Measurements from ENCODE around the gene OBSCN.

OBSCN gene

DNA sequence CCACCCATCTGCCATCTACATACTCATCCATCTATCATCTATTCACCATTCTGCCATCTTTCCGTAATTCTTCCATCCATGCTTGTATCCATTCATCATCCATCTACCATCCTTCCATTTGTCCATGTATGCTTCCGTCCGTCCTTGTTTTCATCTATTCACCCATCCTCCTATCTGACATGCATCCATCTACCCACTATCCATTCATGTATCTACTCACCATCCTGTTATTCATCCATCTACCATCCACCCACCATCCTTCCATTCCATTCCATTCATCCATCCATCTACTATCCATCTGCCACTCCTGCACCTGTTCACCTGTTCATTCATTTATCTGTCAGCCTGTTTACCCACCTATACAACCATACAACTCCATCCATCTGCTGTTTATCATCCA, 112.5 kb downstream of the OBSCN start:
- DNase-seq (ENCODE audit: low spot score), result no peak

DNA sequence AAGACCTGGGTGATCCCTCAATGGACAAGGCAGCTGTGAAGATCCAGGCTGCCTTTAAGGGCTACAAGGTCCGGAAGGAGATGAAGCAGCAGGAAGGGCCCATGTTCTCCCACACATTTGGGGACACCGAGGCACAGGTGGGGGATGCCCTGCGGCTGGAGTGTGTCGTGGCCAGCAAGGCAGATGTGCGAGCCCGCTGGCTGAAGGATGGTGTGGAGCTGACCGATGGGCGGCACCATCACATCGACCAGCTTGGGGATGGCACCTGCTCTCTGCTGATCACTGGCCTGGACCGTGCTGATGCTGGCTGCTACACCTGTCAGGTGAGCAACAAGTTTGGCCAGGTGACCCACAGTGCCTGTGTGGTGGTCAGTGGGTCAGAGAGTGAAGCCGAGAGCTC, 113.6 kb downstream of the OBSCN start:
- DNase-seq (ENCODE audit: low spot score), result no peak

DNA sequence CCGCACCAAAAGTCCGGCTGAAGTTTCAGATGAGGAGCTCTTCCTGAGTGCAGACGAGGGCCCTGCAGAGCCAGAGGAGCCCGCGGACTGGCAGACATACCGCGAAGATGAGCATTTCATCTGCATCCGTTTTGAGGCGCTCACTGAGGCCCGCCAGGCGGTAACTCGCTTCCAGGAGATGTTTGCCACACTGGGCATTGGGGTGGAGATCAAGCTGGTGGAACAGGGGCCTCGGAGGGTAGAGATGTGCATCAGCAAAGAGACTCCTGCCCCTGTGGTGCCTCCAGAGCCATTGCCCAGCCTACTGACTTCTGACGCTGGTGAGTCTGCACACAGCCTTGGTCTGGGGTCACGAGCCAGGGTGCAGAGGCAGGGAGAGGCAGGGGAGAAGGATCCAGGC, 114.1 kb downstream of the OBSCN start:
- no peak for DNase-seq (ENCODE audit: low spot score)

DNA sequence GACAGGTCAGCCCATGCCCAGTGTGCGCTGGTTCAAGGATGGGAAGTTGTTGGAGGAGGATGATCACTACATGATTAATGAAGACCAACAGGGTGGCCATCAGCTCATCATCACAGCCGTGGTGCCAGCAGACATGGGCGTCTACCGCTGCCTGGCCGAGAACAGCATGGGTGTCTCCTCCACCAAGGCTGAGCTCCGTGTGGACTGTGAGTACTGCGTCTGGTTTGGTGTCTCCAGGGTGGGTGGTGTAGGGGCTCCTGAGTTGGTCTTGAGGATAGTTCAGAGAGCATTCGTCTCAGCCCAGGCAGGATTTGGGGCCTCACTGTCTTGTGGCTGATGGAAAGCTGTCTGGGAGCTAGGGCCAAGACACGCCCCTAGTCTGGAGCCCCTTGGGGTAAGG, 115.6 kb downstream of the OBSCN start:
- no peak for DNase-seq (ENCODE audit: low spot score)

DNA sequence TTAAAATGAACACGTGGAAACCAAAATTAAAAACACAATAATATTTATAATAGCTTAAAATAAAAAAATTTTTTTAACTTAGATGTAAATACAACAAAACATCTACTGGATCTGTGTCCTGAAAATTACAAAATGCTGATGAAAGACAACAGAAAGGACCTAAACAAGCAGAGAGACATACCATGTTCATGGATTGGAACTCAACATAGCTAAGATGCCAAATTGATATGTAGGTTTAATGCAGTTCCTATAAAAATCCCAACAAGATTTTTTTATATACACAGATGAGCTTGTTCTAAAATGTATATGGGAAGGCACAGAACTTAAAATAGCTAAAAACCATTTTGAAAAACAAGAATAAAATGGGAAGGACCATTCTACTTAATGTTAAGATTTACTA, 117.4 kb downstream of the OBSCN start:
- DNase-seq (ENCODE audit: low spot score), result no peak

DNA sequence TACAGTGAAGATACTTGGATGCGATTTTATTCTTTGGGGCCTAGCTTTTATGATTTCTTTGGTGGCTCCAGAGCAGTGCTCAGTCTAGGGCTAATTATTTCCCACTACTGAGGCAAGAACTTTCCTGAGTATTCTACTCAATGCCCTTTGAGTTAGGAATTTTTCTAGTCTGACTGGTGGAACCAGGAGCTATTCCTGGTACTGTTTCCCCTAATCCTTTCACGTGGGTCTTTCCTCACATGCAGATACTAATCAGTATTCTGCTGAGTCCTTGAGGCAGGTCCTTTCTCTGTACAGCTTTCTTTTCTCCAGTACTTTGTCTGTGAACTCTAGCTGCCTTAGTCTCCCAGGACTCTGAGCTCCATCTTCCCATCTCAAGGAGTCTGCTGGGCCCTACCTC, 122.0 kb downstream of the OBSCN start:
- DNase-seq (ENCODE audit: low spot score), result no peak

DNA sequence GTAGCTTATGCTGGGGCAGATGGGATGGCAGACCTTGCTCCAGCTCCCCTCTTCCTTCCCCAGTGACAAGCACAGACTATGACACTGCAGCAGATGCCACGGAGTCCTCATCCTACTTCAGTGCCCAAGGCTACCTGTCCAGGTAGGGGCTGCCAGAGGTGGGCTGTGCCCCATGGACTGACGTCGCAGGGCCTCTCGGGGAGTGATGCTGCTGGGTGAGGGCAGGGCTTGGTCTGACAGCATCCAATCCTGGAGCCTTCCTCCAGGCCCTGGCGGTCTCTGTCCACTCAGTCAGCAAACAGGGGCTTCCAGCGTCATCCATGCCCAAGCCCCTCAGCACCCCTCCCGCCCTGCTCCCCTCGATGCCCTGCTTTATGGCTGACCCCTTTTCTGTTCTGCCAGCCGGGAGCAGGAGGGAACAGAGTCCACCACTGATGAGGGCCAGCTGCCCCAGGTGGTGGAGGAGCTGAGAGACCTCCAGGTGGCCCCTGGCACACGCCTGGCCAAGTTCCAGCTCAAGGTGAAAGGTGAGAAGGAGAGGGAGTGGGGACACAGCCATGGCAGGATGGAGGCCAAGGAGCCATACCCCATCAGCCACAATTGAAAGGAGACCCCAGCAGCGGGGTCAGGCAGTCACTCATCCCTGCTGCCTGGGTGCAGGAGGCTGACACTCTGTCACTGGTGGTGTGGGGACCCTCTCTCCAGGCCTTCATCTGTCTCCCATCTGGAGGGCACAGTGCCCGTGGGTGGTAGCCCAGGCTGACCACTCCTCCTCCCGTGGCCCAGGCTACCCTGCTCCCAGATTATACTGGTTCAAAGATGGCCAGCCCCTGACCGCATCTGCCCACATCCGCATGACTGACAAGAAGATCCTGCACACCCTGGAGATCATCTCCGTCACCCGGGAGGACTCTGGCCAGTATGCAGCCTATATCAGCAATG, 125.2 kb downstream of the OBSCN start:
- no peak for DNase-seq (ENCODE audit: low spot score)

DNA sequence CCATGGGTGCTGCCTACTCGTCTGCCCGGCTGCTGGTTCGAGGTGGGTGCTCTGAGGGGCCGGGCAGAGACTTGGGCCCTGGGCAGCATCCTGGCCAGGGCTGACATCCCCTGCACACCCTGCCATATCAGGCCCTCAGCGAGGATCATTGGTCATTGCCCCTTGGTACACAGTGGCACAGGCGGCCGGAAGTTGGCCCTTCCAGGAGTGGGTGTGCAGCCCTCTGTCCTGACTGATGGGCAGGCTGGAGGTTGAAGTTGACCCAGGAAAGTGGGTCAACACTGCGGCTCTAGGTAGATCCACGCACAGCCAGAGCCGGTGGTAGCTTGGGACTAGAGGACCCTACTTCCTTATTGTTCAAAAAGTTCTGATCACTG, 125.9 kb downstream of the OBSCN start:
- no peak for DNase-seq (ENCODE audit: low spot score)

DNA sequence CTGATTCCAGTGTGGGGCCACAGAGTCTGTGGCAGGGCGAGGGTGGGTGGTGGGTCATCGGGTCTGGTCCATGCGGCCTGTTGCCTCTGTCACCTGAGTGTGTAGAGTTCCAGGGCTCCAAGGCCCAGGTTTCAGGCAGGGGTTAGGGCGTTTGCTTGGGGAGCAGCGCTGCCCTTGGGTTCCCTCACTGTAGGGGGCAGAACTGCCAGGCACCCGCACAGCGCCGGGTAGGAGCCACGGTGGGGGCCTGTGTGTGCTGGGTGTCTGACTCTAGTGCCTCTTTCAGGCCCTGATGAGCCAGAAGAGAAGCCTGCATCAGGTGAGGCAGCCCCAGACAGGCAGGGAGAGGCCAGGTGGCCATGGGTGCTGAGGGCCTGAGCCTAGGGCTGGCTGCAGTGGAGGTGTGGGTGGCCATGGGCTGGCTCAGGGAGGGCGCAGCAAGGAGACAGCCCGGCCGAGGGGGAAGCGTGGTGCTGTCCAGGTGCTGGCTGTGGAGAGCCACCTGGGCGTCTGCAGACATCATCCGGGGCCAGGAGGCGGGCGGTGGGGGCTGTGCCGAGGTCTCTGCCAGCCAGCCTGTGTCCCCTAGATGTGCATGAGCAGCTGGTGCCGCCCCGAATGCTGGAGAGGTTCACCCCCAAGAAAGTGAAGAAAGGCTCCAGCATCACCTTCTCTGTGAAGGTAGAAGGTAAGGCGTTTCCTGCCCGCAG, 126.5 kb downstream of the OBSCN start:
- DNase-seq (ENCODE audit: low spot score), result no peak

DNA sequence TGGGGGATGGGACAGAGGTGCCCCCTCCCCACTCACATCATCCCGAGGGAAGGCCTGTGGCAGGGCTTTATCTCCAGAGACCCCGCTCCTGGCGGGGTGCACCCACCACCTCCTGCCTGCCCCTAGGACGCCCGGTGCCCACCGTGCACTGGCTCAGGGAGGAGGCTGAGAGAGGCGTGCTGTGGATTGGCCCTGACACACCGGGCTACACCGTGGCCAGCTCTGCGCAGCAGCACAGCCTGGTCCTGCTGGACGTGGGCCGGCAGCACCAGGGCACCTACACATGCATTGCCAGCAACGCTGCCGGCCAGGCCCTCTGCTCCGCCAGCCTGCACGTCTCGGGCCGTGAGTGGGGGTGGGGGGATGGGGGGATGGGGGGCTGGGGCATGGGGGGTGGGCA, 127.1 kb downstream of the OBSCN start:
- DNase-seq (ENCODE audit: low spot score), result no peak

DNA sequence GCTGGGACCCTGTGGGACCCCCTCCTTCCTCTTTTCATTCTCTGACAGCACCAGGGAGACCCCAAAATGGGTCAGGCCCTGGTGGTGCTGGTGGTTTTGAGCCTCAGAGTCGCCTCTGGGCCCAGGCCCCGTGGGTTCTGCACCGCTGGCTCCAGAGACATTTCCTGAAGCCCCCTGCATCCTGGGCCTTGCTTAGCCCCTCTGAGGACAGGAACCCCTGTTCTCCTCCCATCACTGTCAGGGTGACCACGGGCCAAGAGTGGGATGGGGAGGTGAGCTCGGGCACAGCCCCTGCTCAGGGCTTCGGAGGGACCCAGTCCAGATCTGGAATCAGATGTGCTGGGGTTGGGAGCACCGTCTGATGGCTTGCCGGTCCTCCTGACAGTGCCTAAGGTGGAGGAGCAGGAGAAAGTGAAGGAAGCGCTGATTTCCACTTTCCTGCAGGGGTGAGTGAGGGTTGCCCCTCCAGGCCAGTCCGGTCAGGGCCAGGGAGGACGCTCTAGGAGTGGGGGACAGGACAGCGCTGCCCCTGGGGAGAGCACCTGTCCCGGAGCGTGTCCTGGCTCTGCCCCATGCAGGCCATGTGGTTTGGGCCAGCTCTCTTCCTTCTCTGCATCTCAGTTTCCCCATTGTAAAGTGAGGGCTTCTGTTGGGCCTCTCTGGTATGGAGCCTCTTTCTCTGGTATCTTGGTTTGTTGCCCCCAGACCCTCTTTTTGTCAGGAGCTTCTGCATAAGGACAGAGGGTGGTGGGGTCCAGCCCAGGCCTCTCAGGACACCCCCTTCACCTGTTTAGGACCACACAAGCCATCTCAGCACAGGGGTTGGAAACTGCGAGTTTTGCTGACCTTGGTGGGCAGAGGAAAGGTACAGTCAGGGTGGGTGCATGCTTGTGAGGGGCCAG, 127.8 kb downstream of the OBSCN start:
- no peak for DNase-seq (ENCODE audit: low spot score)

DNA sequence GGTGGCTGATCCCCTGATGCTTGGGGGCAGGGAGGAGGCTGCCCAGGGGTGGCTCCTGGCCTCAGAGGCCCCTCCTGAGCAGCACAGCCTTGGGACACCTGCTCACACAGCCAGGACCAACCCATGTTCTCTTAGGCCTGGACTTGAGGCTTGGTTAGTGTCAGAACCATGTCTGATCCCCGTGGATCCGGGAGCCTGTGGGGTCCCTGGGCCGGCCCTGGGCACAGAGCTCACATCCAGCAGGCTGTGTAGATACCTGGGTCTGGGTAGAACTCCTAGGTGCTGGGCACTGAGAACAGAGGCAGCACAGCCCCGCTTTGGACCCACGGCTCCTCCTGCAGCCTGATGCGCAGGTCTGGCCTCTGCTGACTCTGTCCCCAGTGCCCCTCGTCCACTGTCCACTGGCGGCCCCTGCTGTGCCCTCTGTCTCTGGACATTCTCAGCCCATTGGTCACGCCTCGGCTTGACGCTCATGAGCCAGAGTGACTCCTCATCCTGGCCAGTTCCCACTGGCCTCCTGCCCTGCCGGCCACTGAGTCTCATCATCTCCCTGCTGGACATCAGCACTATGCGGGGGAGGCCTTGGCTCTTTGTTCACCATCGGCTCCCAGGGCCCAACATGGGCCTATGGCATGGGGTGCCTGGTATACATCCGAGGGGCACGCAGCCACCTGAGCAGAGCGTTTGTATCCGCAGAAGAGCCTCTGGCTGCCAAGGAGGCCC, 128.6 kb downstream of the OBSCN start:
- DNase-seq (ENCODE audit: low spot score), result no peak

DNA sequence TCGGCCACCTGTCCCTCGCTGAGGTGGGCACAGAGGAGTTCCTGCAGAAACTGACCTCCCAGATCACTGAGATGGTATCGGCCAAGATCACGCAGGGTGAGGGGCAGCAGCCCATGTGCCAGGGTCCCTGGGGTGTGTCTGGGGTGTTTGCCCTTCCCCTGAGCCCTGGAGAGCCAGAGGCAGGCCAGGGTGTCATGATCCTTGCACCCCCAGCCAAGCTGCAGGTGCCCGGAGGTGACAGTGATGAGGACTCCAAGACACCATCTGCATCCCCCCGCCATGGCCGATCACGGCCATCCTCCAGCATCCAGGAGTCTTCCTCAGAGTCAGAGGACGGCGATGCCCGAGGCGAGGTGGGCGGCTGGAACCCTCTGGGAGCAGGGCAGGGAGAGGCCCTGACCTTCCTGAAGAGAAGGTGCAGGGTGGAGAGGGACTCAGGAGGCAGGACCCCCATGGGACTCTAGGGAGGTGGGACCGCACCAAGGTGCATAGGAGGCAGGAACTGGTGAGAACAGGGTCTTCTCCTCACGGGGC, 129.3 kb downstream of the OBSCN start:
- no peak for DNase-seq (ENCODE audit: low spot score)

DNA sequence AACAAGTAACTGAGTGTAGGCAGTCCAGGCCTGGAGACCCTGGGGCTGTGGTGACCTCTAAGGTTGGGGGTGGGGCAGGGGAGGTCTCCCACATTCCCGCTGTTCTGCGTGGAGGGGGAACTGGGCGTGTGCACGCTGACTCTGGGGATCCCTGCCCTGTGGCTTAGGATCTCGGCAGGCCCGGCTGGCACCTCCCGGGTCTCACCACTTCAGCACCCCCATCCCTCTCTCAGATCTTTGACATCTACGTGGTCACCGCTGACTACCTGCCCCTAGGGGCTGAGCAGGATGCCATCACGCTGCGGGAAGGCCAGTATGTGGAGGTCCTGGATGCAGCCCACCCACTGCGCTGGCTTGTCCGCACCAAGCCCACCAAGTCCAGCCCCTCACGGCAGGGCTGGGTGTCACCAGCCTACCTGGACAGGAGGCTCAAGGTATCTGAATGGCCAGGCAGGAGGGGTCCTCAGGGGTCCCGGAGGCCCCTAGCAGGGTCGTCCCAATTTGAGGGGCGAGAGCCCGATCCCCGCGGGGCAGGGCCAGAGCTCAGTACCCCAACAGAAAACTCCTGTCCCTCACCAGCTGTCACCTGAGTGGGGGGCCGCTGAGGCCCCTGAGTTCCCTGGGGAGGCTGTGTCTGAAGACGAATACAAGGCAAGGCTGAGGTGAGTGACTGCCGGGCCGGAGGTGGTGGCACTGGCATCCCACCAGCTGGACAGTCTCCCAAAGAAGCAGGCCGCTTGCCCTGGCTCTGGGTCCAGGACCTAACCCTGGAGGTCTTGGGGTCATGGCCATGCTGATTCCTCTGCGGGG, 130.1 kb downstream of the OBSCN start:
- DNase-seq (ENCODE audit: low spot score), result no peak

DNA sequence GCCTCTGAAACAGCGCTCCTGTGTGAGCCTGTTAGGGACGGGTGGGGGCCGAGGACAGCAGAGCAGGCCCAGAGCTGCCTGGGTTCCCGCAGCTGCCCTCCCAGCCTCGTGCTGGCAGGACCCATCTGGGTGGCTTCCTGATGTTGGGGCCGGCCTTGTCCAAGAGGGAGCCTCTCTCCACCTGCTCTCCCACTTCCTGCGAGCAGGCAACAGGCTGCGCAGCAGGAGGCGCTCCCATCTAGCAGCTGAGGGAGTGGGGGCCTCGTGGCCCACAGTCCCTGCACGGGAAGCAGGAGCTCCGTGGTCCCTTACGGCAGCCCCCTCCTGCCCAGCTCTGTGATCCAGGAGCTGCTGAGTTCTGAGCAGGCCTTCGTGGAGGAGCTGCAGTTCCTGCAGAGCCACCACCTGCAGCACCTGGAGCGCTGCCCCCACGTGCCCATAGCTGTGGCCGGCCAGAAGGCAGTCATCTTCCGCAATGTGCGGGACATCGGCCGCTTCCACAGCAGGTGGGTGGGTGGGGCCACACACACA, 130.7 kb downstream of the OBSCN start:
- no peak for DNase-seq (ENCODE audit: low spot score)

DNA sequence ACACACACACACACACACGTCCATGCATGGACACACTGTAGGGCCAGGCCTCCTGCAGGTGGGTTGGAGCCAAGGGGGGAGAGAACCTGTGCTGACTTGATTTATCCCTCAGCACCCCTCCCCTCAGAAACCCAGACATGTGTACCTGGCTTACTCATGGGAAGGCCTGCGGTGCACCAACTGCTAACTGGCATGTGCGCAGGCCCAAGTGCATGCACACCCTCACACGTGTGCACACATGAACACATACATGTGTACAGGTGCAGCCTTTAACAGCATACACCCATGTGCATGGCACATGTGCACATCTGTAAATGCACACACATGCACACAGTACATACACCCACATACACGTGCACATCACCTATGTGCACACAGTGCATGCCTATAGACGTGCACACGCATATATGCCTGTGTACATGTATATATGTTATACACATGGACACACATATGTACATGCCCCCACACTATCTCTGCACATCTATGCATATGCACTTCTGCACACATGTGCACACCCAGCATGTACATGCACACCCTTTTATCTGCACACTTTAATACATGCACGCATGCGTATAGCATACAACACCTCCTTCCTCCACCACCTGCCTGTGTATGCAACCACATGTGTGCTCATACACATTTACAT, 131.3 kb downstream of the OBSCN start:
- DNase-seq (ENCODE audit: low spot score), result no peak

DNA sequence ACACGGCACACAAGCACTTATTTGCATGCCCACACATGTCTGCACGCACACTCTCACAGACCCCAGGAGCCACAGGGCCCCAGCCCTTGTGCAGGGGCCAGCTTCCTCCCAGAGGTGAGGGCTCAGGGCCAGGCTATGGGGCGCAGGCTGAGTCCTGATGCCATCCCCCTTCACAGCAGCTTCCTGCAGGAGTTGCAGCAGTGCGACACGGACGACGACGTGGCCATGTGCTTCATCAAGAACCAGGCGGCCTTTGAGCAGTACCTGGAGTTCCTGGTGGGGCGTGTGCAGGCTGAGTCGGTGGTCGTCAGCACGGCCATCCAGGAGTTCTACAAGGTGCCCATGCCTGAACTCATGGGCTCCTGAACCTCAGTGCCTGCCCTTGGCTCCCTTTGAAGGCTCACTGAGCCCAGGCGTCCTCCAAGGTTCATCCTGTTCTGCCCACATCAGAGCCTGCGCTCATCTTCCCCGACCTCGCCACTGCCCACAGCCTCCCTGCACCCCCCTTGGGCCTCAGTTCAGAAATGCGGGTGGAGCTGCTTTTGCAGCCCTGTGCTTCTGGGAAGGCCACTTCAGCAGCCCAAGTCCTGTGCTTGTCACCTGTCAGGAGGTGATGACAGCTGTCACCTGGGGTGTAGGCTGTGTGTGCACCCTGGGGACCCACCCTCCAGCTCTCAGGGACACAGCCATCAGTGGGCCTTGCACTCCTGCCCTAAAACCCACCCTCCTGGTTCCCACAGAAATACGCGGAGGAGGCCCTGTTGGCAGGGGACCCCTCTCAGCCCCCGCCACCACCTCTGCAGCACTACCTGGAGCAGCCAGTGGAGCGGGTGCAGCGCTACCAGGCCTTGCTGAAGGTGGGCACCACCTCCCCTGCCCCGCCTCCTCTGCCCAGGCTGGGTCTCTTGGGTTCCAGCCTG, 132.2 kb downstream of the OBSCN start:
- no peak for DNase-seq (ENCODE audit: low spot score)

DNA sequence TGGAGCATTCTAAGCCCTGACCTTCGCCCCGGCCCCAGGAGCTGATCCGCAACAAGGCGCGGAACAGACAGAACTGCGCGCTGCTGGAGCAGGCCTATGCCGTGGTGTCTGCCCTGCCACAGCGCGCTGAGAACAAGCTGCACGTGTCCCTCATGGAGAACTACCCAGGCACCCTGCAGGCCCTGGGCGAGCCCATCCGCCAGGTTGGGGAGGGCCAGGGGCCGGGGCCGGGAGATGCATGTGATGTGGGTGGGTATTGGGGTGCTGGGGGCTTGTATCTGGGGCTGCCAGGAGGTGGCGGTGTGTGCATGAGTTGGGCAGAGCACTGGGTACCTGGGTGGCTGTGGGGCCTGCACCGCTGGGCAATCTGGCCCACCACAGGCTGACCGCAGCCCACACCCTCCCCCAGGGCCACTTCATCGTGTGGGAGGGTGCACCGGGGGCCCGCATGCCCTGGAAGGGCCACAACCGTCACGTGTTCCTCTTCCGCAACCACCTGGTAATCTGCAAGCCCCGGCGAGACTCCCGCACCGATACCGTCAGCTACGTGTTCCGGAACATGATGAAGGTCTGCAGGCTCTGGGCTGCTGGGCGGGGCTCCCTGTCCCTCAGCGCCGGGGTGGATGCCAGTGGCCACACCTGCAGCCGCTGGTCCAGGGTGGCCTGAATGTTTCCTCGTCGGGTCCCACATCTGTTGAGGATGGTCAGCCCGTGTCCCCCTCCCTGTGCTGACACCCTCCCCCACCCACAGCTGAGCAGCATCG, 133.0 kb downstream of the OBSCN start:
- no peak for DNase-seq (ENCODE audit: low spot score)
